ENCODE measurements around the gene STX4.
A peak's percentile ranks its signal among the peaks of the same experiment; 100 is the strongest.
"Not testable (repeated sequence)": the region's sequence is repeated elsewhere in the genome, so short reads cannot be mapped to it uniquely, and the experiment has no call there.

Gene STX4

GRCh38 chr16:30998852-30999761 is 34.3 kb upstream of the STX4 start:
- peak in 2 of 56 donors; percentile 14 to 21 for DNase-seq

GRCh38 chr16:31000671-31001382 is 32.5 kb upstream of the STX4 start:
- DNase-seq: no peak

- no peak for DNase-seq
These were observed 31.7 kb upstream of the STX4 start for GRCh38 chr16:31001507-31002249.

GRCh38 chr16:31002250-31002700 is 31.1 kb upstream of the STX4 start:
- peak in 25 of 56 donors; percentile 8 to 80 (median 47) for DNase-seq

- no peak for DNase-seq
These were observed 30.5 kb upstream of the STX4 start for GRCh38 chr16:31002862-31003341.

GRCh38 chr16:31003744-31004143 is 29.6 kb upstream of the STX4 start:
- no peak for DNase-seq

- DNase-seq: no peak
These were observed 28.7 kb upstream of the STX4 start for GRCh38 chr16:31004658-31005057.

- DNase-seq: no peak
These were observed 27.8 kb upstream of the STX4 start for GRCh38 chr16:31005350-31006085.

- DNase-seq: no peak
These were observed 27.3 kb upstream of the STX4 start for GRCh38 chr16:31006086-31006385.

- no peak for DNase-seq
These were observed 26.8 kb upstream of the STX4 start for GRCh38 chr16:31006589-31006988.

GRCh38 chr16:31007684-31008083 is 25.7 kb upstream of the STX4 start:
- DNase-seq: no peak

- DNase-seq: peak in 1 of 56 donors; percentile 33
These were observed 25.2 kb upstream of the STX4 start for GRCh38 chr16:31008149-31008548.

- no peak for DNase-seq
These were observed 24.8 kb upstream of the STX4 start for GRCh38 chr16:31008551-31008950.

GRCh38 chr16:31009120-31009519 is 24.2 kb upstream of the STX4 start:
- DNase-seq: no peak

GRCh38 chr16:31009894-31010584 is 23.3 kb upstream of the STX4 start:
- peak in 1 of 56 donors; percentile 55 for DNase-seq

GRCh38 chr16:31010585-31011325 is 22.6 kb upstream of the STX4 start, which contains the start of gene STX1B:
Gene STX1B, minus strand, starts transcription at chr16:31010638. Its CDS starts 242 bp downstream, at chr16:31010396.
- DNase-seq: peak in 44 of 56 donors; percentile 8 to 84 (median 53)

GRCh38 chr16:31011815-31012214 is 21.5 kb upstream of the STX4 start:
- DNase-seq: not testable (repeated sequence)

- DNase-seq: not testable (repeated sequence)
These were observed 20.1 kb upstream of the STX4 start for GRCh38 chr16:31013292-31013691.

GRCh38 chr16:31016018-31016417 is 17.3 kb upstream of the STX4 start:
- DNase-seq: no peak

Measured in nucleus accumbens (tissue), 56 donors.